K562 (cell line): ENCODE data around the gene TMTC2. TPM values are rescaled to one million over a fixed set of nuclear protein-coding genes. Genes with fewer than 3 reads are reported as not detected.

Experiments
- ATAC-seq: fragments of 200-7000 bp; cut with Tn5 transposase; 3 replicates; pipeline ENCODE4 v1.9.1; 2020; ENCODE audit warnings: moderate library complexity
- BruUV-seq: library from RNA; stranded (reverse); fragments of 400-500 nt; replicated peaks from 2 replicates; lab custom pipeline; 2021; lab: Mats Ljungman, UMichigan
- CTCF ChIA-PET: fragments of 300-600 bp; formaldehyde crosslinking; extraction: SDS; loops from one replicate; lab custom pipeline; 2021; ENCODE audit warnings: low intra/inter-chr PET ratio; lab: Yijun Ruan, JAX
- POLR2A ChIA-PET: fragments of 300-600, 350-650 bp; sonication (Branson Sonifier 250); formaldehyde crosslinking; extraction: SDS; loops from one replicate; lab custom pipeline; 2021; ENCODE audit warnings: antibody characterized with exemption, inconsistent platforms; lab: Yijun Ruan, JAX
- DNase-seq, 4 experiments: peaks; one replicate each; pipeline versions ENCODE4 v3.0.0 to v3.0.0-alpha.2; 2011 to 2018; ENCODE audit warnings: low spot score in 3 of 4, mixed read lengths in 3 of 4; ENCODE audit errors: extremely low read depth in 1 of 4
- FAIRE-seq: peaks from 2 replicates; lab custom pipeline; 2011; peaks lifted over from hg19 to GRCh38; lab: Jason Lieb, UNC
- H2AFZ ChIP-seq: 2 replicates; pipeline ENCODE4 v1.6.0; 2011; ENCODE audit warnings: low read depth, low read length, control low read depth, inconsistent platforms
- H3K27ac ChIP-seq: fragments of 200-600 bp; 3 replicates; pipeline ENCODE4 v1.8.0; 2011; ENCODE audit warnings: low read depth, mild to moderate bottlenecking, control low read depth, inconsistent platforms, low read length, moderate library complexity, mixed read lengths; ENCODE audit errors: extremely low read depth
- H3K27me3 ChIP-seq, 2 experiments: fragments of 300-600 bp in 1 of 2; 2 replicates in 1 of 2; 3 replicates in 1 of 2; pipeline versions ENCODE4 v1.6.0 to v1.8.0; 2011; ENCODE audit warnings: inconsistent platforms in 2 of 2, low read length in 2 of 2, mild to moderate bottlenecking in 1 of 2, mixed read lengths in 1 of 2, moderate library complexity in 1 of 2; ENCODE audit not compliant: control insufficient read depth in 2 of 2, insufficient read depth in 2 of 2
- H3K36me3 ChIP-seq: fragments of 300-600 bp; 3 replicates; pipeline ENCODE4 v1.8.0; 2011; ENCODE audit warnings: mild to moderate bottlenecking, low read length, inconsistent platforms; ENCODE audit not compliant: control insufficient read depth, insufficient read depth
- H3K4me1 ChIP-seq, 2 experiments: fragments of 200-600 bp in 1 of 2; replicated peaks in 1 of 2; 2 replicates in 1 of 2; 3 replicates in 1 of 2; pipeline versions ENCODE4 v1.5.1 to v1.8.0; 2011; ENCODE audit warnings: inconsistent platforms in 2 of 2, low read length in 2 of 2, mild to moderate bottlenecking in 1 of 2, mixed read lengths in 1 of 2, moderate library complexity in 1 of 2; ENCODE audit not compliant: control insufficient read depth in 2 of 2, insufficient read depth in 2 of 2
- H3K4me2 ChIP-seq: 2 replicates; pipeline ENCODE4 v1.6.1; 2011; ENCODE audit warnings: low read length, control low read depth, inconsistent platforms, mixed read lengths; ENCODE audit not compliant: insufficient read depth
- H3K4me3 ChIP-seq: fragments of 200-600 bp; sonication (generic), shearing (Covaris generic); 2 replicates; pipeline ENCODE4 v1.5.1; 2016; ENCODE audit warnings: control low read depth, inconsistent platforms
- H3K79me2 ChIP-seq: fragments of 200-600 bp; 3 replicates; pipeline ENCODE4 v1.8.0; 2011; ENCODE audit warnings: low read length, inconsistent platforms; ENCODE audit not compliant: control insufficient read depth, insufficient read depth
- H3K9ac ChIP-seq, 2 experiments: 2 replicates each; pipeline versions ENCODE4 v1.6.0 to v1.6.1; 2011; ENCODE audit warnings: low read depth in 2 of 2, low read length in 2 of 2, control low read depth in 1 of 2, inconsistent platforms in 1 of 2, mild to moderate bottlenecking in 1 of 2, mixed read lengths in 1 of 2; ENCODE audit not compliant: insufficient read depth in 1 of 2
- H3K9me1 ChIP-seq: one replicate; pipeline ENCODE4 v1.6.0; 2011; ENCODE audit warnings: inconsistent platforms, mild to moderate bottlenecking, low read length, moderate library complexity; ENCODE audit not compliant: control insufficient read depth, insufficient read depth
- H3K9me3 ChIP-seq: replicated peaks from 2 replicates; pipeline ENCODE4 v1.5.1; 2011; ENCODE audit warnings: low read depth, low read length, inconsistent platforms; ENCODE audit not compliant: control insufficient read depth, insufficient read depth
- H4K20me1 ChIP-seq: replicated peaks from 2 replicates; pipeline ENCODE4 v1.6.1; 2011; ENCODE audit warnings: low read length, inconsistent platforms, mixed read lengths; ENCODE audit not compliant: control insufficient read depth, insufficient read depth
- GATAD2B ChIP-seq: fragments of 450-650 bp; IDR thresholded peaks from 2 replicates; pipeline ENCODE4 v1.6.1; 2017; ENCODE audit warnings: mild to moderate bottlenecking, borderline replicate concordance
- HIVEP1 ChIP-seq: fragments of 250-450 bp; sonication (Bioruptor Pico); IDR thresholded peaks from 2 replicates; pipeline ENCODE4 v1.4.0; 2020; ENCODE audit warnings: mild to moderate bottlenecking
- TAF7 ChIP-seq: fragments of 450-650 bp; IDR thresholded peaks from 2 replicates; pipeline ENCODE4 v1.6.1; 2016; ENCODE audit warnings: missing genetic modification characterization, missing compliant biosample characterization
- ZNF444 ChIP-seq: fragments of 250-450 bp; sonication (Bioruptor Pico); IDR thresholded peaks from 2 replicates; pipeline ENCODE4 v1.4.0; 2020; ENCODE audit warnings: mild to moderate bottlenecking, moderate library complexity
- ZNF445 ChIP-seq: fragments of 250-450 bp; sonication (Bioruptor Pico); IDR thresholded peaks from 2 replicates; pipeline ENCODE4 v1.4.0; 2020; ENCODE audit warnings: low read depth, mild to moderate bottlenecking, moderate library complexity
- WGBS: fragments of 100-300 bp; shearing (Covaris generic); methylation state at CpG from one replicate; pipeline ENCODE4 v1.1.6; 2016; ENCODE audit warnings: low coverage, mixed read lengths; ENCODE audit not compliant: insufficient coverage; ENCODE audit errors: missing lambda C conversion rate; 5-methylcytosine and 5-hydroxymethylcytosine counted together
- in situ Hi-C: fragments of 300-500 bp; cut with MboI; formaldehyde crosslinking; loops from 4 replicates; pipeline ENCODE4 v1.15.0; 2018; ENCODE audit warnings: inconsistent platforms, mixed read lengths
- intact Hi-C: fragments of 100-400 bp; cut with micrococcal nuclease; formaldehyde crosslinking; loops from 2 replicates; pipeline ENCODE4 v1.14.2; 2022
- polyA plus RNA-seq, 8 experiments: library from polyadenylated mRNA; depleted of rRNA in 4 of 8; stranded (reverse) in 5 of 8; unstranded in 3 of 8; fragments of >200 nt; fragmentation: Nextera tagmentation in 2 of 8; fragmentation: Illumina TruSeq in 1 of 8; extraction: Ambion mirVana in 2 of 8; extraction: Trizol in 1 of 8; gene quantifications; 2 replicates each; pipeline versions ENCODE4 v1.2.1 to v1.2.3, GENCODE V29; 2011 to 2014; ENCODE audit warnings: inconsistent platforms in 1 of 8, missing spikeins in 1 of 8
- total RNA-seq, 7 experiments: library from RNA; depleted of rRNA in 6 of 7; stranded (reverse); fragments of >200 nt in 6 of 7; fragmentation: Illumina TruSeq in 2 of 7; extraction: Trizol in 2 of 7; gene quantifications; 2 replicates each; pipeline versions ENCODE4 v1.2.1 to v1.2.3, GENCODE V29; 2011 to 2021; ENCODE audit warnings: low replicate concordance in 1 of 7
- TF ChIP-seq, protein P1 (sequence below): sonication (generic); formaldehyde crosslinking; IDR thresholded peaks from 2 replicates; pipeline ENCODE4 v1.8.0; 2022; ENCODE audit warnings: mild to moderate bottlenecking, missing genetic modification reagents
- TF ChIP-seq, protein P2 (sequence below): fragments of 450-650 bp; IDR thresholded peaks from 2 replicates; pipeline ENCODE4 v1.6.1; 2018; ENCODE audit warnings: mild to moderate bottlenecking, low read depth; ENCODE audit not compliant: partially characterized antibody
- TF ChIP-seq, protein P3 (sequence below): fragments of 250-450 bp; sonication (Bioruptor Pico); IDR thresholded peaks from 2 replicates; pipeline ENCODE4 v1.6.1; 2021; ENCODE audit warnings: mild to moderate bottlenecking

The TMTC2 gene
- total and polyA plus RNA-seq, 9 of the 15 experiments (the other 6 are each of a cell fraction or from before 2014, with no cell fraction given) = 0.29 to 1.1 (median 0.55) TPM

DNA sequence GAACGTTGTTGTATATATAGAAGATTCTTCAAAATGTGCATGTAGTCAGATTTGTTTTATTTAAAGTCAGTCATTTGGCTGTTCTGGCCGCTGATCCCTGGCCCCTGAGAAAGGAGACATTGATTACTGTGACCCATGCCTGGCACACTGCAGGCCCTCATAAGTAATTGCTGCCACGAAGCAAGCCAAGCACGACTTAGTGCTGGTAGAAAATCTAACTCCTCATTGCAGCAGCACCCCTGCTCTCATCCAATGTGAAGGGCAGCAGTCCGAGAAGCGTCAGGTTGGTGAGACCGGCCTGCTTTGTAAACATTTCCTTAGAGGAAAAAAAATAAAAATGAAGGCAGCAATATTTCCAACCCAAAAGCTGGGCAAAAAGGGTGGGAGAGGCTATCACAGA, 22.8 kb upstream of the TMTC2 start:
- DNase-seq = no peak
- Histone ChIP-seq H3K36me3 (no peaks in the 10 kb centered on the region), H3K4me3 (no peak overlapping the region), H3K79me2 (no peaks in the 10 kb centered on the region), H3K27me3 (no peaks in the 10 kb centered on the region), H3K9me1 (no peaks in the 10 kb centered on the region), H3K27ac (no peak overlapping the region), H3K4me1 (no peaks in the 10 kb centered on the region), H3K9ac (no peak overlapping the region), H4K20me1 (no peaks in the 10 kb centered on the region), H3K9me3 (no peaks in the 10 kb centered on the region), H2AFZ (no peak overlapping the region), H3K4me2 (no peak overlapping the region)
- no peak for FAIRE-seq
- in situ Hi-C loops (no loop called here), intact Hi-C loops (no loop called here)
- TF ChIP-seq ZNF444 (no peak), ZNF445 (no peak), GATAD2B (no peak), HIVEP1 (no peak), TAF7 (tag) (no peak)
- TF ChIP-seq, protein P1, sequence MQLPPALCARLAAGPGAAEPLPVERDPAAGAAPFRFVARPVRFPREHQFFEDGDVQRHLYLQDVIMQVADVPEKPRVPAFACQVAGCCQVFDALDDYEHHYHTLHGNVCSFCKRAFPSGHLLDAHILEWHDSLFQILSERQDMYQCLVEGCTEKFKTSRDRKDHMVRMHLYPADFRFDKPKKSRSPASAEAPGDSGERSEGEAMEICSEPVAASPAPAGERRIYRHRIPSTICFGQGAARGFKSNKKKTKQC (CRISPR knock-in tag) = no peak
- TF ChIP-seq, protein P2, sequence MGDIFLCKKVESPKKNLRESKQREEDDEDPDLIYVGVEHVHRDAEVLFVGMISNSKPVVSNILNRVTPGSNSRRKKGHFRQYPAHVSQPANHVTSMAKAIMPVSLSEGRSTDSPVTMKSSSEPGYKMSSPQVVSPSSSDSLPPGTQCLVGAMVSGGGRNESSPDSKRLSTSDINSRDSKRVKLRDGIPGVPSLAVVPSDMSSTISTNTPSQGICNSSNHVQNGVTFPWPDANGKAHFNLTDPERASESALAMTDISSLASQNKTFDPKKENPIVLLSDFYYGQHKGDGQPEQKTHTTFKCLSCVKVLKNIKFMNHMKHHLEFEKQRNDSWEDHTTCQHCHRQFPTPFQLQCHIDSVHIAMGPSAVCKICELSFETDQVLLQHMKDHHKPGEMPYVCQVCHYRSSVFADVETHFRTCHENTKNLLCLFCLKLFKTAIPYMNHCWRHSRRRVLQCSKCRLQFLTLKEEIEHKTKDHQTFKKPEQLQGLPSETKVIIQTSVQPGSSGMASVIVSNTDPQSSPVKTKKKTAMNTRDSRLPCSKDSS = no peak
- TF ChIP-seq, protein P3, sequence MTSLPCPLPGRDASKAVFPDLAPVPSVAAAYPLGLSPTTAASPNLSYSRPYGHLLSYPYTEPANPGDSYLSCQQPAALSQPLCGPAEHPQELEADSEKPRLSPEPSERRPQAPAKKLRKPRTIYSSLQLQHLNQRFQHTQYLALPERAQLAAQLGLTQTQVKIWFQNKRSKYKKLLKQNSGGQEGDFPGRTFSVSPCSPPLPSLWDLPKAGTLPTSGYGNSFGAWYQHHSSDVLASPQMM (CRISPR knock-in tag) = no peak
- POLR2A ChIA-PET = no interaction called here
- no peak for ATAC-seq
- WGBS = under 1% methylated on average over 7 of the region's 7 CpGs
- BruUV-seq = no TSS peak
- CTCF ChIA-PET = no interaction called here
